Subcutaneous adipose tissue (tissue), 4 donors: ENCODE results near the gene HYCC2. TPM values are rescaled to one million over a fixed set of nuclear protein-coding genes. Genes with fewer than 3 reads are reported as not detected.

Experiments used
- small RNA-seq: library from RNA; depleted of rRNA; stranded (forward); fragments of <200 nt; gene quantifications from one replicate; pipeline ENCODE3, GENCODE V24; 2016
- total RNA-seq, 4 donors: library from RNA; depleted of rRNA; stranded (reverse); fragments of >200 nt; gene quantifications; one replicate each; pipeline ENCODE4 v1.1.0, GENCODE V29; 2016
- TF ChIP-seq, protein P1 (sequence below): fragments of 450-650 bp; IDR thresholded peaks from one replicate; pipeline ENCODE4 v1.5.1; 2016; ENCODE audit warnings: low read depth, mild to moderate bottlenecking, control low read depth, antibody characterized with exemption, moderate library complexity

HYCC2 gene
- total RNA-seq, 4 donors from 2014 or later: 30.5 to 47.1 (median 35.9) TPM

DNA sequence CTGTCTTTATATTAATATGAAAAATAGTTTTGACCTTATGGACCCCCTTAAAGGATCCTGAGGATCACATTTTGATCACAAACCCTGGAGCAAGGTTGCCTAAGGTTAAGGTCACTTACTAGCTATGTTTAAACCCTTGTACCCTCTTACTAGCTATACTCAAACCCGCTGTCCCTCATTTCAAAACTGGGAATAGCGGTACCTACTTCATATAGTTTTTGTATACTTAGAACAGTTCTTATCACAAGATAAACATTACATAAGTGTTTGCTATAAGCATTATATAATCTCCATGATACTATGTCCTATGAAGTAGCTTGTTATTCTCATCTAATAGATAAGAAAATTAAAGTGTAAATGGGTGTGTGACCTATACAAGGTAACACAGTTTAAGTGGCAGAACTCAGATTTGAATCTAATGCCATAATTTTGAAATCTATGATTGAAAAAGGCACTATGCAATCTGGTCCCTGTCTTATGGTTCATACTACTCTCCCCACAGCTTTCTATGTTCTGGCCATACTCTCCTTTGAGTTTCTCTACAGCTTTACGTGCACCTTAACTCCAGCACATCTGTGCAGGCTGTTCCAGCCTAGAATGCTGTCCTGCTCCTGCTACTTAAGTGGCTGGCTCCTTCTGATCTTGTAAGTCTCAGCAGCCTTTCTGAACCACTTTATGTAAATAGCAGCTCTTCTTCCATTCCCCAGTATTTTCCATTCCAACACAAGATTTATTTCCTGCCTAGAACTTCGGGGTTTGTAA is 30.4 kb downstream of the HYCC2 start:
- TF ChIP-seq, protein P1, sequence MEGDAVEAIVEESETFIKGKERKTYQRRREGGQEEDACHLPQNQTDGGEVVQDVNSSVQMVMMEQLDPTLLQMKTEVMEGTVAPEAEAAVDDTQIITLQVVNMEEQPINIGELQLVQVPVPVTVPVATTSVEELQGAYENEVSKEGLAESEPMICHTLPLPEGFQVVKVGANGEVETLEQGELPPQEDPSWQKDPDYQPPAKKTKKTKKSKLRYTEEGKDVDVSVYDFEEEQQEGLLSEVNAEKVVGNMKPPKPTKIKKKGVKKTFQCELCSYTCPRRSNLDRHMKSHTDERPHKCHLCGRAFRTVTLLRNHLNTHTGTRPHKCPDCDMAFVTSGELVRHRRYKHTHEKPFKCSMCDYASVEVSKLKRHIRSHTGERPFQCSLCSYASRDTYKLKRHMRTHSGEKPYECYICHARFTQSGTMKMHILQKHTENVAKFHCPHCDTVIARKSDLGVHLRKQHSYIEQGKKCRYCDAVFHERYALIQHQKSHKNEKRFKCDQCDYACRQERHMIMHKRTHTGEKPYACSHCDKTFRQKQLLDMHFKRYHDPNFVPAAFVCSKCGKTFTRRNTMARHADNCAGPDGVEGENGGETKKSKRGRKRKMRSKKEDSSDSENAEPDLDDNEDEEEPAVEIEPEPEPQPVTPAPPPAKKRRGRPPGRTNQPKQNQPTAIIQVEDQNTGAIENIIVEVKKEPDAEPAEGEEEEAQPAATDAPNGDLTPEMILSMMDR: no peak

GRCh38 chr2:201038855-201039254 is 32.6 kb downstream of the HYCC2 start:
- TF ChIP-seq, protein P1: no peak

GRCh38 chr2:201024518-201024917 is 47.0 kb downstream of the HYCC2 start:
- TF ChIP-seq, protein P1: no peak

GRCh38 chr2:201021914-201022313 is 49.6 kb downstream of the HYCC2 start:
- TF ChIP-seq, protein P1: no peak

Small RNAs within 50 kb of the gene (small RNA-seq; reads per million reads assigned to genes)
- gene RNU6-1206P: not detected

Other genes starting within 250 kb of the HYCC2 start
- gene CLK1, start 207.0 kb downstream of the HYCC2 start, total RNA-seq: 100 to 1,000 TPM; 173 to 302 (median 275) TPM
- 10 to 100 TPM; 13.6 to 34.6 (median 28.0) TPM for gene PPIL3, start 182.6 kb downstream of the HYCC2 start, total RNA-seq
- gene NIF3L1, start 182.3 kb downstream of the HYCC2 start, total RNA-seq: 10 to 100 TPM; 10.8 to 27.6 (median 13.9) TPM
- 10 to 100 TPM; 22.0 to 35.1 (median 24.7) TPM for gene ORC2, start 108.0 kb downstream of the HYCC2 start, total RNA-seq
- gene NDUFB3, start 330 bp upstream of the HYCC2 start, total RNA-seq: 10 to 100 TPM; 37.9 to 84.0 (median 41.4) TPM
- 100 to 1,000 TPM; 239 to 412 (median 326) TPM for gene CFLAR, start 44.5 kb upstream of the HYCC2 start, total RNA-seq
- 10 to 100 TPM; 17.8 to 26.5 (median 20.8) TPM for gene CASP10, start 111.5 kb upstream of the HYCC2 start, total RNA-seq
- gene CASP8, start 188.9 kb upstream of the HYCC2 start, total RNA-seq: 10 to 100 TPM; 17.3 to 34.8 (median 22.7) TPM